ENCODE results near the gene ADPRM. TPM values are rescaled to one million over a fixed set of nuclear protein-coding genes. Genes with fewer than 3 reads are reported as not detected.

ADPRM gene
- total and polyA plus RNA-seq, 2 experiments from 2014 or later, result 6.8 to 8.8 TPM

DNA sequence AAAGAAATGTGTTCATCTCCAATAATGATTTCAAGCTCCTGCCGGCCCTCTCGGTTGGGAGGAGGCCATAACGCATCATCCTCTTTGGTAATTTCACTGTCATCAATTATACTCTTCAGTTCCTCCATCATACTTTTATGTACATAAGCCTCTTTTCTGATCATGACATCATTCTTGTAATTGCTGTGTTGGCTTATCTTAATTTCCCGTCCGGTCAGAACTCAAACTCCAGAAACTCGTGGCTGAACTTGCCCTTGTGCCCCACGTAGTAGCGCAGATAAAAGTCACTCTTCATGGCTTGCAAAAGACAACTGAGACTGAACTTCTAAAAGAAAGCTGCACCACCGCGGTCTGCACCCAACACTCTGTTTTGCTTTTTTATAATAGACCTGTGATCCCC lies 18.8 kb downstream of the ADPRM start (continued):
- TF ChIP-seq, protein P1, sequence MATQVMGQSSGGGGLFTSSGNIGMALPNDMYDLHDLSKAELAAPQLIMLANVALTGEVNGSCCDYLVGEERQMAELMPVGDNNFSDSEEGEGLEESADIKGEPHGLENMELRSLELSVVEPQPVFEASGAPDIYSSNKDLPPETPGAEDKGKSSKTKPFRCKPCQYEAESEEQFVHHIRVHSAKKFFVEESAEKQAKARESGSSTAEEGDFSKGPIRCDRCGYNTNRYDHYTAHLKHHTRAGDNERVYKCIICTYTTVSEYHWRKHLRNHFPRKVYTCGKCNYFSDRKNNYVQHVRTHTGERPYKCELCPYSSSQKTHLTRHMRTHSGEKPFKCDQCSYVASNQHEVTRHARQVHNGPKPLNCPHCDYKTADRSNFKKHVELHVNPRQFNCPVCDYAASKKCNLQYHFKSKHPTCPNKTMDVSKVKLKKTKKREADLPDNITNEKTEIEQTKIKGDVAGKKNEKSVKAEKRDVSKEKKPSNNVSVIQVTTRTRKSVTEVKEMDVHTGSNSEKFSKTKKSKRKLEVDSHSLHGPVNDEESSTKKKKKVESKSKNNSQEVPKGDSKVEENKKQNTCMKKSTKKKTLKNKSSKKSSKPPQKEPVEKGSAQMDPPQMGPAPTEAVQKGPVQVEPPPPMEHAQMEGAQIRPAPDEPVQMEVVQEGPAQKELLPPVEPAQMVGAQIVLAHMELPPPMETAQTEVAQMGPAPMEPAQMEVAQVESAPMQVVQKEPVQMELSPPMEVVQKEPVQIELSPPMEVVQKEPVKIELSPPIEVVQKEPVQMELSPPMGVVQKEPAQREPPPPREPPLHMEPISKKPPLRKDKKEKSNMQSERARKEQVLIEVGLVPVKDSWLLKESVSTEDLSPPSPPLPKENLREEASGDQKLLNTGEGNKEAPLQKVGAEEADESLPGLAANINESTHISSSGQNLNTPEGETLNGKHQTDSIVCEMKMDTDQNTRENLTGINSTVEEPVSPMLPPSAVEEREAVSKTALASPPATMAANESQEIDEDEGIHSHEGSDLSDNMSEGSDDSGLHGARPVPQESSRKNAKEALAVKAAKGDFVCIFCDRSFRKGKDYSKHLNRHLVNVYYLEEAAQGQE (IDR thresholded peaks at IDR 0.05; ENCODE audit: unreplicated experiment), result no peak
- no peak for TF ChIP-seq EZH2 (IDR thresholded peaks at IDR 0.05; ENCODE audit: low read depth, unreplicated experiment)
- no peak for TF ChIP-seq NANOG (IDR thresholded peaks at IDR 0.05; ENCODE audit: borderline replicate concordance)
- TF ChIP-seq, protein P2, sequence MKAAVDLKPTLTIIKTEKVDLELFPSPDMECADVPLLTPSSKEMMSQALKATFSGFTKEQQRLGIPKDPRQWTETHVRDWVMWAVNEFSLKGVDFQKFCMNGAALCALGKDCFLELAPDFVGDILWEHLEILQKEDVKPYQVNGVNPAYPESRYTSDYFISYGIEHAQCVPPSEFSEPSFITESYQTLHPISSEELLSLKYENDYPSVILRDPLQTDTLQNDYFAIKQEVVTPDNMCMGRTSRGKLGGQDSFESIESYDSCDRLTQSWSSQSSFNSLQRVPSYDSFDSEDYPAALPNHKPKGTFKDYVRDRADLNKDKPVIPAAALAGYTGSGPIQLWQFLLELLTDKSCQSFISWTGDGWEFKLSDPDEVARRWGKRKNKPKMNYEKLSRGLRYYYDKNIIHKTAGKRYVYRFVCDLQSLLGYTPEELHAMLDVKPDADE (IDR thresholded peaks at IDR 0.05), result no peak
- TF ChIP-seq CREB1 (CRISPR knock-in tag; IDR thresholded peaks at IDR 0.05; ENCODE audit: low read depth), result no peak

DNA sequence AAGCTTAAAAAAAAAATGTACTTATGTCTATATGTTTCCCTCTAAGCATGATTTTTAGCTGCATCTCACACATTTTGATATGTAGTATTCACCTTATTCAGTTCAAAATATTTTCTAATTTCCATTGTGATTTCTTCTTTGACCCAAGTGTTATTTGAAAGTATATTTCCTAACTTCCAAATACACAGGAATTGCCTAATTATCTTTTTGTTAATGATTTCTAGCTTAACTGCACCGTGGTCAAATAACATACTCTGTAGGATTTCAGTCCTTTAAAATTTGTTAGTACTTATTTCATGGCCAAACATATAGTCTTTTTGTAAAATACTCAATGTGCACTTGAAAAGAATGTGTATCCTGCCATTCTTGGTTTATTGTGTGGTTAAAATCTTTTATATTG lies 21.2 kb downstream of the ADPRM start:
- H3K4me2 ChIP-seq, result no peak overlapping the region
- no peaks in the 10 kb centered on the region for H3K4me1 Mint-ChIP-seq
- no peaks in the 10 kb centered on the region for H3K9me2 ChIP-seq (ENCODE audit: insufficient read depth)
- no peak overlapping the region for H3K4me3 ChIP-seq
- H2AFZ ChIP-seq, result no peak overlapping the region
- no peaks in the 10 kb centered on the region for H3K9me3 Mint-ChIP-seq
- no peaks in the 10 kb centered on the region for H3F3A ChIP-seq (replicated peaks; ENCODE audit: low read depth)
- H3K27me3 ChIP-seq (ENCODE audit: insufficient read depth), result no peaks in the 10 kb centered on the region
- H3K27ac ChIP-seq (ENCODE audit: low read depth), result no peak overlapping the region
- H3K4me3 Mint-ChIP-seq, result no peak overlapping the region
- H3K79me2 ChIP-seq (replicated peaks; ENCODE audit: insufficient read depth), result no peaks in the 10 kb centered on the region
- H3K36me3 ChIP-seq (ENCODE audit: insufficient read depth), result no peaks in the 10 kb centered on the region
- no peak for ATAC-seq
- no peaks in the 10 kb centered on the region for H3K36me3 Mint-ChIP-seq (ENCODE audit: low read depth)
- H4K20me1 ChIP-seq (replicated peaks; ENCODE audit: insufficient read depth), result no peaks in the 10 kb centered on the region
- no peak overlapping the region for H3K27ac Mint-ChIP-seq
- peaks cover 3% of the 10 kb centered on the region for H3K27me3 Mint-ChIP-seq (ENCODE audit: insufficient read depth, low read depth, poor library complexity)
- DNase-seq (ENCODE audit: low spot score), result no peak
- H3K4me1 ChIP-seq (ENCODE audit: insufficient read depth), result no peaks in the 10 kb centered on the region
- TF ChIP-seq NANOG (IDR thresholded peaks at IDR 0.05; ENCODE audit: borderline replicate concordance) (no peak), ZNF114 (CRISPR knock-in tag; IDR thresholded peaks at IDR 0.05) (no peak), EZH2 (IDR thresholded peaks at IDR 0.05; ENCODE audit: low read depth, unreplicated experiment) (no peak), CREB1 (CRISPR knock-in tag; IDR thresholded peaks at IDR 0.05; ENCODE audit: low read depth) (no peak), EZH2phosphoT487 (IDR thresholded peaks at IDR 0.05; ENCODE audit: unreplicated experiment) (no peak), JUNB (IDR thresholded peaks at IDR 0.05; ENCODE audit: unreplicated experiment) (no peak), POLR2AphosphoS5 (IDR thresholded peaks at IDR 0.05; ENCODE audit: low read depth) (no peak), ZNF331 (CRISPR knock-in tag; IDR thresholded peaks at IDR 0.05; ENCODE audit: low read depth) (no peak)
- TF ChIP-seq, protein P3, sequence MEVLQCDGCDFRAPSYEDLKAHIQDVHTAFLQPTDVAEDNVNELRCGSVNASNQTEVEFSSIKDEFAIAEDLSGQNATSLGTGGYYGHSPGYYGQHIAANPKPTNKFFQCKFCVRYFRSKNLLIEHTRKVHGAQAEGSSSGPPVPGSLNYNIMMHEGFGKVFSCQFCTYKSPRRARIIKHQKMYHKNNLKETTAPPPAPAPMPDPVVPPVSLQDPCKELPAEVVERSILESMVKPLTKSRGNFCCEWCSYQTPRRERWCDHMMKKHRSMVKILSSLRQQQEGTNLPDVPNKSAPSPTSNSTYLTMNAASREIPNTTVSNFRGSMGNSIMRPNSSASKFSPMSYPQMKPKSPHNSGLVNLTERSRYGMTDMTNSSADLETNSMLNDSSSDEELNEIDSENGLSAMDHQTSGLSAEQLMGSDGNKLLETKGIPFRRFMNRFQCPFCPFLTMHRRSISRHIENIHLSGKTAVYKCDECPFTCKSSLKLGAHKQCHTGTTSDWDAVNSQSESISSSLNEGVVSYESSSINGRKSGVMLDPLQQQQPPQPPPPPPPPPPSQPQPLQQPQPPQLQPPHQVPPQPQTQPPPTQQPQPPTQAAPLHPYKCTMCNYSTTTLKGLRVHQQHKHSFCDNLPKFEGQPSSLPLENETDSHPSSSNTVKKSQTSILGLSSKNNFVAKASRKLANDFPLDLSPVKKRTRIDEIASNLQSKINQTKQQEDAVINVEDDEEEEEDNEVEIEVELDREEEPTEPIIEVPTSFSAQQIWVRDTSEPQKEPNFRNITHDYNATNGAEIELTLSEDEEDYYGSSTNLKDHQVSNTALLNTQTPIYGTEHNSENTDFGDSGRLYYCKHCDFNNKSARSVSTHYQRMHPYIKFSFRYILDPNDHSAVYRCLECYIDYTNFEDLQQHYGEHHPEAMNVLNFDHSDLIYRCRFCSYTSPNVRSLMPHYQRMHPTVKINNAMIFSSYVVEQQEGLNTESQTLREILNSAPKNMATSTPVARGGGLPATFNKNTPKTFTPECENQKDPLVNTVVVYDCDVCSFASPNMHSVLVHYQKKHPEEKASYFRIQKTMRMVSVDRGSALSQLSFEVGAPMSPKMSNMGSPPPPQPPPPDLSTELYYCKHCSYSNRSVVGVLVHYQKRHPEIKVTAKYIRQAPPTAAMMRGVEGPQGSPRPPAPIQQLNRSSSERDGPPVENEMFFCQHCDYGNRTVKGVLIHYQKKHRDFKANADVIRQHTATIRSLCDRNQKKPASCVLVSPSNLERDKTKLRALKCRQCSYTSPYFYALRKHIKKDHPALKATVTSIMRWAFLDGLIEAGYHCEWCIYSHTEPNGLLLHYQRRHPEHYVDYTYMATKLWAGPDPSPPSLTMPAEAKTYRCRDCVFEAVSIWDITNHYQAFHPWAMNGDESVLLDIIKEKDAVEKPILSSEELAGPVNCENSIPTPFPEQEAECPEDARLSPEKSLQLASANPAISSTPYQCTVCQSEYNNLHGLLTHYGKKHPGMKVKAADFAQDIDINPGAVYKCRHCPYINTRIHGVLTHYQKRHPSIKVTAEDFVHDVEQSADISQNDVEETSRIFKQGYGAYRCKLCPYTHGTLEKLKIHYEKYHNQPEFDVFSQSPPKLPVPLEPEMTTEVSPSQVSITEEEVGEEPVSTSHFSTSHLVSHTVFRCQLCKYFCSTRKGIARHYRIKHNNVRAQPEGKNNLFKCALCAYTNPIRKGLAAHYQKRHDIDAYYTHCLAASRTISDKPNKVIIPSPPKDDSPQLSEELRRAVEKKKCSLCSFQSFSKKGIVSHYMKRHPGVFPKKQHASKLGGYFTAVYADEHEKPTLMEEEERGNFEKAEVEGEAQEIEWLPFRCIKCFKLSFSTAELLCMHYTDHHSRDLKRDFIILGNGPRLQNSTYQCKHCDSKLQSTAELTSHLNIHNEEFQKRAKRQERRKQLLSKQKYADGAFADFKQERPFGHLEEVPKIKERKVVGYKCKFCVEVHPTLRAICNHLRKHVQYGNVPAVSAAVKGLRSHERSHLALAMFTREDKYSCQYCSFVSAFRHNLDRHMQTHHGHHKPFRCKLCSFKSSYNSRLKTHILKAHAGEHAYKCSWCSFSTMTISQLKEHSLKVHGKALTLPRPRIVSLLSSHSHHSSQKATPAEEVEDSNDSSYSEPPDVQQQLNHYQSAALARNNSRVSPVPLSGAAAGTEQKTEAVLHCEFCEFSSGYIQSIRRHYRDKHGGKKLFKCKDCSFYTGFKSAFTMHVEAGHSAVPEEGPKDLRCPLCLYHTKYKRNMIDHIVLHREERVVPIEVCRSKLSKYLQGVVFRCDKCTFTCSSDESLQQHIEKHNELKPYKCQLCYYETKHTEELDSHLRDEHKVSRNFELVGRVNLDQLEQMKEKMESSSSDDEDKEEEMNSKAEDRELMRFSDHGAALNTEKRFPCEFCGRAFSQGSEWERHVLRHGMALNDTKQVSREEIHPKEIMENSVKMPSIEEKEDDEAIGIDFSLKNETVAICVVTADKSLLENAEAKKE (CRISPR knock-in tag; IDR thresholded peaks at IDR 0.05), result no peak
- TF ChIP-seq, protein P4, sequence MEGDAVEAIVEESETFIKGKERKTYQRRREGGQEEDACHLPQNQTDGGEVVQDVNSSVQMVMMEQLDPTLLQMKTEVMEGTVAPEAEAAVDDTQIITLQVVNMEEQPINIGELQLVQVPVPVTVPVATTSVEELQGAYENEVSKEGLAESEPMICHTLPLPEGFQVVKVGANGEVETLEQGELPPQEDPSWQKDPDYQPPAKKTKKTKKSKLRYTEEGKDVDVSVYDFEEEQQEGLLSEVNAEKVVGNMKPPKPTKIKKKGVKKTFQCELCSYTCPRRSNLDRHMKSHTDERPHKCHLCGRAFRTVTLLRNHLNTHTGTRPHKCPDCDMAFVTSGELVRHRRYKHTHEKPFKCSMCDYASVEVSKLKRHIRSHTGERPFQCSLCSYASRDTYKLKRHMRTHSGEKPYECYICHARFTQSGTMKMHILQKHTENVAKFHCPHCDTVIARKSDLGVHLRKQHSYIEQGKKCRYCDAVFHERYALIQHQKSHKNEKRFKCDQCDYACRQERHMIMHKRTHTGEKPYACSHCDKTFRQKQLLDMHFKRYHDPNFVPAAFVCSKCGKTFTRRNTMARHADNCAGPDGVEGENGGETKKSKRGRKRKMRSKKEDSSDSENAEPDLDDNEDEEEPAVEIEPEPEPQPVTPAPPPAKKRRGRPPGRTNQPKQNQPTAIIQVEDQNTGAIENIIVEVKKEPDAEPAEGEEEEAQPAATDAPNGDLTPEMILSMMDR (conservative IDR thresholded peaks at IDR 0.05; ENCODE audit: low read depth in 2 of 2), result no peak
